HCT116 (cell line): Measurements from ENCODE around the gene CFAP57. TPM values are rescaled to one million over a fixed set of nuclear protein-coding genes. Genes with fewer than 3 reads are reported as not detected.

ENCODE experiments used
- ATAC-seq: fragments of 200-7000 bp; cut with Tn5 transposase; 2 replicates; pipeline ENCODE4 v1.9.1; 2020; ENCODE audit warnings: mild to moderate bottlenecking, moderate library complexity
- BruUV-seq: library from RNA; stranded (reverse); fragments of 400-500 nt; replicated peaks from 2 replicates; lab custom pipeline; 2021; lab: Mats Ljungman, UMichigan
- CTCF ChIA-PET: fragments of 300-600 bp; sonication (Branson Sonifier 250); formaldehyde crosslinking; loops from one replicate; lab custom pipeline; 2021; ENCODE audit warnings: antibody characterized with exemption; lab: Charles Lee
- POLR2A ChIA-PET: fragments of 300-600, 350-600 bp; sonication (Branson Sonifier 250); formaldehyde crosslinking; loops from one replicate; lab custom pipeline; 2021; ENCODE audit warnings: antibody characterized with exemption; lab: Charles Lee
- RAD21 ChIA-PET, 2 experiments: fragments of 300-600 bp; sonication (Branson Sonifier 250); formaldehyde crosslinking; loops; one replicate each; lab custom pipeline; 2023; ENCODE audit warnings: low total read pairs in 2 of 2; ENCODE audit not compliant: uncharacterized antibody in 2 of 2, unreplicated experiment in 2 of 2, low non-redundant PET in 1 of 2; lab: Charles Lee
- DNase-seq: peaks from one replicate; pipeline ENCODE4 v3.0.0-alpha.2; 2010; ENCODE audit warnings: low read depth, low spot score
- H2AFZ ChIP-seq: fragments of 200-600 bp; shearing (Covaris generic), sonication (generic); 2 replicates; pipeline ENCODE4 v1.6.1; 2017; ENCODE audit warnings: low read depth, mixed run types, mixed read lengths, antibody characterized with exemption, low read length; ENCODE audit not compliant: poor library complexity, severe bottlenecking
- H3K27ac ChIP-seq: 2 replicates; pipeline ENCODE4 v1.5.1; 2012; ENCODE audit warnings: low read depth, low read length
- H3K27me3 ChIP-seq: fragments of 200-600 bp; sonication (generic); 2 replicates; pipeline ENCODE4 v1.6.1; 2016; ENCODE audit warnings: mixed run types, low read length, mixed read lengths; ENCODE audit not compliant: insufficient read depth
- H3K36me3 ChIP-seq, 2 experiments: fragments of 200-500 bp in 1 of 2; fragments of 200-600 bp in 1 of 2; sonication (Bioruptor generic) in 1 of 2; sonication (generic) in 1 of 2; 2 replicates each; pipeline versions ENCODE4 v1.5.1 to v1.6.1; 2014 to 2016; ENCODE audit warnings: low read length in 2 of 2, inconsistent platforms in 1 of 2, mixed read lengths in 1 of 2, mixed run types in 1 of 2; ENCODE audit not compliant: insufficient read depth in 2 of 2, control insufficient read depth in 1 of 2
- H3K4me1 ChIP-seq, 2 experiments: fragments of 200-600 bp in 1 of 2; sonication (generic) in 1 of 2; 2 replicates each; pipeline versions ENCODE4 v1.5.1 to v1.6.1; 2012 to 2017; ENCODE audit warnings: low read length in 2 of 2, inconsistent platforms in 1 of 2, mild to moderate bottlenecking in 1 of 2, mixed read lengths in 1 of 2, mixed run types in 1 of 2, moderate library complexity in 1 of 2; ENCODE audit not compliant: insufficient read depth in 2 of 2, control insufficient read depth in 1 of 2
- H3K4me2 ChIP-seq: fragments of 200-600 bp; sonication (generic); 2 replicates; pipeline ENCODE4 v1.6.1; 2017; ENCODE audit warnings: mixed run types, low read length, mixed read lengths
- H3K4me3 ChIP-seq, 2 experiments: fragments of 200-600 bp in 1 of 2; sonication (generic) in 1 of 2; replicated peaks in 1 of 2; 2 replicates each; pipeline ENCODE4 v1.5.1; 2011 to 2016; ENCODE audit warnings: low read length in 2 of 2, control low read depth in 1 of 2, low read depth in 1 of 2, mild to moderate bottlenecking in 1 of 2, mixed read lengths in 1 of 2, mixed run types in 1 of 2
- H3K79me2 ChIP-seq: fragments of 200-600 bp; sonication (generic); 2 replicates; pipeline ENCODE4 v1.6.1; 2017; ENCODE audit warnings: mild to moderate bottlenecking, mixed run types, low read length, moderate library complexity, mixed read lengths; ENCODE audit not compliant: insufficient read depth
- H3K9ac ChIP-seq: fragments of 200-600 bp; sonication (generic); 2 replicates; pipeline ENCODE4 v1.6.1; 2016; ENCODE audit warnings: low read length, mixed read lengths
- H3K9me2 ChIP-seq: fragments of 200-600 bp; sonication (generic), shearing (Covaris generic); 2 replicates; pipeline ENCODE4 v1.6.1; 2017; ENCODE audit warnings: mixed run types, mild to moderate bottlenecking, moderate library complexity; ENCODE audit not compliant: insufficient read depth
- H3K9me3 ChIP-seq, 2 experiments: fragments of 200-500 bp in 1 of 2; fragments of 200-600 bp in 1 of 2; sonication (Bioruptor generic) in 1 of 2; sonication (generic) in 1 of 2; 2 replicates each; pipeline ENCODE4 v1.6.1; 2014 to 2017; ENCODE audit warnings: low read length in 2 of 2, mixed read lengths in 2 of 2, inconsistent platforms in 1 of 2, low read depth in 1 of 2, mild to moderate bottlenecking in 1 of 2, mixed run types in 1 of 2, moderate library complexity in 1 of 2; ENCODE audit not compliant: control insufficient read depth in 1 of 2, insufficient read depth in 1 of 2
- H4K20me1 ChIP-seq: fragments of 200-600 bp; sonication (generic), shearing (Covaris generic); 2 replicates; pipeline ENCODE4 v1.6.1; 2017; ENCODE audit warnings: mixed run types, mild to moderate bottlenecking, moderate library complexity; ENCODE audit not compliant: insufficient read depth
- ATF3 ChIP-seq: IDR thresholded peaks from 2 replicates; pipeline ENCODE4 v1.6.1; 2012
- CEBPB ChIP-seq: IDR thresholded peaks from 2 replicates; pipeline ENCODE4 v1.6.1; 2012; ENCODE audit warnings: low read depth
- CTCF ChIP-seq, 3 experiments: fragments of 200-600 bp in 1 of 3; sonication (generic) in 1 of 3; IDR thresholded peaks in 2 of 3; conservative IDR thresholded peaks in 1 of 3; 2 replicates each; pipeline ENCODE4 v1.5.1; 2012 to 2017; ENCODE audit warnings: low read depth in 2 of 3, low read length in 2 of 3, antibody characterized with exemption in 1 of 3, borderline replicate concordance in 1 of 3, control low read depth in 1 of 3, mild to moderate bottlenecking in 1 of 3, mixed read lengths in 1 of 3, mixed run types in 1 of 3, moderate library complexity in 1 of 3; ENCODE audit not compliant: insufficient read depth in 1 of 3
- EGR1 ChIP-seq: IDR thresholded peaks from 2 replicates; pipeline ENCODE4 v1.6.1; 2012; ENCODE audit warnings: low read depth
- EZH2 ChIP-seq: fragments of 200-600 bp; sonication (generic); IDR thresholded peaks from 2 replicates; pipeline ENCODE4 v1.6.1; 2017; ENCODE audit warnings: antibody characterized with exemption, mixed run types
- FOSL1 ChIP-seq: IDR thresholded peaks from 2 replicates; pipeline ENCODE4 v1.6.1; 2012; ENCODE audit warnings: low read depth
- JUND ChIP-seq: IDR thresholded peaks from 2 replicates; pipeline ENCODE4 v1.6.1; 2012
- POLR2A ChIP-seq: IDR thresholded peaks from 2 replicates; pipeline ENCODE4 v1.7.0; 2011; ENCODE audit warnings: borderline replicate concordance; ENCODE audit not compliant: insufficient read depth, insufficient read length; ENCODE audit errors: extremely low read depth
- RAD21 ChIP-seq: IDR thresholded peaks from 2 replicates; pipeline ENCODE4 v1.6.1; 2012; ENCODE audit warnings: low read depth, mild to moderate bottlenecking
- TCF7L2 ChIP-seq: IDR thresholded peaks from 2 replicates; pipeline ENCODE4 v1.7.0; 2011; ENCODE audit warnings: borderline replicate concordance, inconsistent platforms; ENCODE audit not compliant: insufficient read depth, insufficient read length; ENCODE audit errors: extremely low read depth
- ZFX ChIP-seq: fragments of 450-650 bp; IDR thresholded peaks from 2 replicates; pipeline ENCODE4 v1.6.1; 2017
- ZNF274 ChIP-seq: fragments of 200-500 bp; sonication (Bioruptor generic); IDR thresholded peaks from 2 replicates; pipeline ENCODE4 v1.6.1; 2014; ENCODE audit warnings: mild to moderate bottlenecking, low read depth, low read length, inconsistent platforms
- intact Hi-C: fragments of 100-400 bp; cut with micrococcal nuclease; formaldehyde crosslinking; loops from 2 replicates; pipeline ENCODE4 v1.10.0; 2022
- total RNA-seq: library from RNA; stranded (reverse); gene quantifications from one replicate; pipeline ENCODE4 v1.2.1, GENCODE V29; 2021; ENCODE audit not compliant: unreplicated experiment

CFAP57 gene
- total RNA-seq, 1 experiment from 2014 or later, result 0.49 TPM

- Histone ChIP-seq H3K27me3 (no peaks in the 10 kb centered on the region), H3K27ac (no peak overlapping the region), H3K9me2 (no peaks in the 10 kb centered on the region), H2AFZ (no peak overlapping the region), H4K20me1 (no peaks in the 10 kb centered on the region), H3K79me2 (no peaks in the 10 kb centered on the region), H3K9ac (no peak overlapping the region), H3K4me3 (no peak overlapping the region)
- no TSS peak for BruUV-seq
- RAD21 ChIA-PET, result no interaction called here
- intact Hi-C loops, result no loop called here
- TF ChIP-seq JUND, result no peak
- no peak for TF ChIP-seq ZFX
- no peak for TF ChIP-seq EGR1
- no peak for TF ChIP-seq TCF7L2
- TF ChIP-seq CTCF (IDR thresholded peaks at IDR 0.05 in 2 of 3, conservative IDR thresholded peaks at IDR 0.05 in 1 of 3; ENCODE audit: borderline replicate concordance in 1 of 3, insufficient read depth in 1 of 3, low read depth in 2 of 3, low read length in 2 of 3), result no peak
- no peak for TF ChIP-seq RAD21
- no peak for TF ChIP-seq CEBPB
- TF ChIP-seq FOSL1, result no peak
- no peak for TF ChIP-seq ATF3
- TF ChIP-seq ZNF274, result no peak
- no peak for TF ChIP-seq POLR2A
- no peak for TF ChIP-seq EZH2
- TF ChIP-seq, all 23 proteins: peak for 0
- ChIA-PET CTCF (no interaction called here), POLR2A (no interaction called here)
- no peak overlapping the region for H3K4me2 ChIP-seq
- no peak for ATAC-seq
- H3K36me3 ChIP-seq, result no peaks in the 10 kb centered on the region
- H3K4me1 ChIP-seq, result no peaks in the 10 kb centered on the region
- DNase-seq, result no peak
- peaks cover 0 to 6% of the 10 kb centered on the region in 2 experiments; a peak in 2 of 4 replicates for H3K9me3 ChIP-seq
Measured at GRCh38 chr1:43253173-43253572, 81.0 kb downstream of the CFAP57 start.
